SK-N-SH treated with all-trans-retinoic acid at 6 μM for 48 hours (cell line): ENCODE measurements around the gene TMBIM6.

Experiments used
- ATAC-seq: fragments of 200-7000 bp; cut with Tn5 transposase; 3 replicates; pipeline ENCODE4 v1.9.1; 2020; ENCODE audit warnings: mild to moderate bottlenecking, moderate library complexity
- ARNTL ChIP-seq: fragments of 450-650 bp; formaldehyde crosslinking; IDR thresholded peaks from 2 replicates; pipeline ENCODE4 v1.5.0; 2020; ENCODE audit warnings: low read depth, mild to moderate bottlenecking, moderate library complexity, borderline replicate concordance
- BACH2 ChIP-seq: fragments of 250-450 bp; sonication (Bioruptor Pico); IDR thresholded peaks from 2 replicates; pipeline ENCODE4 v1.9.0; 2021; ENCODE audit warnings: mild to moderate bottlenecking, borderline replicate concordance
- CSDC2 ChIP-seq: fragments of 250-450 bp; sonication (Bioruptor Pico); IDR thresholded peaks from 2 replicates; pipeline ENCODE4 v1.5.0; 2020; ENCODE audit warnings: mild to moderate bottlenecking, moderate library complexity
- ESRRG ChIP-seq: fragments of 250-450 bp; sonication (Bioruptor Pico); IDR thresholded peaks from 2 replicates; pipeline ENCODE4 v1.6.1; 2021; ENCODE audit warnings: mild to moderate bottlenecking
- ISL1 ChIP-seq: fragments of 250-450 bp; sonication (Bioruptor Pico); IDR thresholded peaks from 2 replicates; pipeline ENCODE4 v2.1.2; 2022; ENCODE audit warnings: mild to moderate bottlenecking, moderate library complexity
- OSR1 ChIP-seq: fragments of 250-450 bp; sonication (Bioruptor Pico); IDR thresholded peaks from 2 replicates; pipeline ENCODE4 v1.8.0; 2022; ENCODE audit warnings: moderate library complexity, mild to moderate bottlenecking, inconsistent platforms
- PPARA ChIP-seq: fragments of 250-450 bp; sonication (Bioruptor Pico); IDR thresholded peaks from 2 replicates; pipeline ENCODE4 v1.5.0; 2020; ENCODE audit warnings: mild to moderate bottlenecking, borderline replicate concordance
- RARB ChIP-seq: fragments of 250-450 bp; sonication (Bioruptor Pico); IDR thresholded peaks from 2 replicates; pipeline ENCODE4 v1.8.0; 2021; ENCODE audit warnings: mild to moderate bottlenecking, moderate library complexity
- SNAI2 ChIP-seq: fragments of 250-450 bp; sonication (Bioruptor Pico); IDR thresholded peaks from 2 replicates; pipeline ENCODE4 v1.5.0; 2020; ENCODE audit warnings: mild to moderate bottlenecking, moderate library complexity
- TCF4 ChIP-seq: fragments of 250-450 bp; sonication (Bioruptor Pico); IDR thresholded peaks from 2 replicates; pipeline ENCODE4 v1.8.0; 2021; ENCODE audit warnings: mild to moderate bottlenecking, moderate library complexity, borderline replicate concordance
- ZC3H10 ChIP-seq: fragments of 250-450 bp; sonication (Bioruptor Pico); IDR thresholded peaks from 2 replicates; pipeline ENCODE4 v1.5.1; 2021; ENCODE audit warnings: mild to moderate bottlenecking, moderate library complexity
- ZFP3 ChIP-seq: fragments of 250-450 bp; sonication (Bioruptor Pico); IDR thresholded peaks from 2 replicates; pipeline ENCODE4 v1.5.0; 2020; ENCODE audit warnings: mild to moderate bottlenecking, moderate library complexity
- ZFP30 ChIP-seq: fragments of 450-650 bp; formaldehyde crosslinking; IDR thresholded peaks from 2 replicates; pipeline ENCODE4 v1.5.0; 2022; ENCODE audit warnings: mild to moderate bottlenecking, moderate library complexity
- ZNF565 ChIP-seq: fragments of 450-650 bp; formaldehyde crosslinking; conservative IDR thresholded peaks from 2 replicates; pipeline ENCODE4 v1.5.0; 2020; ENCODE audit warnings: low read depth, mild to moderate bottlenecking, moderate library complexity
- ZNF70 ChIP-seq: fragments of 450-650 bp; formaldehyde crosslinking; IDR thresholded peaks from 2 replicates; pipeline ENCODE4 v1.5.0; 2020; ENCODE audit warnings: mild to moderate bottlenecking, moderate library complexity
- ZNF8 ChIP-seq: fragments of 450-650 bp; formaldehyde crosslinking; IDR thresholded peaks from 2 replicates; pipeline ENCODE4 v1.5.0; 2020; ENCODE audit warnings: mild to moderate bottlenecking, moderate library complexity
- TF ChIP-seq, protein P1 (sequence below): fragments of 250-450 bp; sonication (Bioruptor Pico); IDR thresholded peaks from 2 replicates; pipeline ENCODE4 v1.8.0; 2020; ENCODE audit warnings: mild to moderate bottlenecking, moderate library complexity, borderline replicate concordance
- TF ChIP-seq, protein P2 (sequence below): fragments of 250-450 bp; sonication (Bioruptor Pico); IDR thresholded peaks from 2 replicates; pipeline ENCODE4 v1.5.0; 2020; ENCODE audit warnings: mild to moderate bottlenecking, moderate library complexity
- TF ChIP-seq, protein P3 (sequence below): fragments of 250-450 bp; sonication (Bioruptor Pico); IDR thresholded peaks from 2 replicates; pipeline ENCODE4 v1.5.1; 2020; ENCODE audit warnings: low read depth, mild to moderate bottlenecking, moderate library complexity
- TF ChIP-seq, protein P4 (sequence below): fragments of 250-450 bp; sonication (Bioruptor Pico); IDR thresholded peaks from 2 replicates; pipeline ENCODE4 v1.8.0; 2021; ENCODE audit warnings: low read depth, mild to moderate bottlenecking, moderate library complexity, borderline replicate concordance
- TF ChIP-seq, protein P5 (sequence below): fragments of 250-450 bp; sonication (Bioruptor Pico); IDR thresholded peaks from 2 replicates; pipeline ENCODE4 v1.5.1; 2021; ENCODE audit warnings: mild to moderate bottlenecking, moderate library complexity

The TMBIM6 gene

DNA sequence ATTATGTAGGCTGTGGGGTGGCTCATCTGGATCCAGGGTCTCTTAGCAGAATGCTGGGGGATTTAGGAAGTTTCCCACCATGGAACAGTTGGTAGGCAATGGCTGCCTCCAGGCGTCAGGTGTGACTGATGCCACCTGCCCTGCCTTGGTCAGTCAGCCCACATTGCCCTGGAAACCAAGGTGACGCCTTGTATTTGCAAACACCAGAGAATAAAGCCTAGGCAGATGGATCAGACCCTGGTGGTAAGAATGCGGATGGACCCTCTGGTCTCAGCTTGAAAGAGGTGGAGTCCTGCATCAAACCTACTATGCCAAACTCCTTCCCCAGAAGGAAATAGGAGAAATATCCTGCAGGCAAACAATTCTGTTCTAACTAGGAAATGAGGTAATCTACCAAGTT, 48.6 kb downstream of the TMBIM6 start:
- TF ChIP-seq OSR1: no peak
- TF ChIP-seq ZNF565 (CRISPR knock-in tag): no peak
- TF ChIP-seq ESRRG (CRISPR knock-in tag): no peak
- TF ChIP-seq ZFP30 (CRISPR knock-in tag): no peak
- TF ChIP-seq SNAI2 (CRISPR knock-in tag): no peak
- no peak for TF ChIP-seq ARNTL (CRISPR knock-in tag)
- TF ChIP-seq, protein P1, sequence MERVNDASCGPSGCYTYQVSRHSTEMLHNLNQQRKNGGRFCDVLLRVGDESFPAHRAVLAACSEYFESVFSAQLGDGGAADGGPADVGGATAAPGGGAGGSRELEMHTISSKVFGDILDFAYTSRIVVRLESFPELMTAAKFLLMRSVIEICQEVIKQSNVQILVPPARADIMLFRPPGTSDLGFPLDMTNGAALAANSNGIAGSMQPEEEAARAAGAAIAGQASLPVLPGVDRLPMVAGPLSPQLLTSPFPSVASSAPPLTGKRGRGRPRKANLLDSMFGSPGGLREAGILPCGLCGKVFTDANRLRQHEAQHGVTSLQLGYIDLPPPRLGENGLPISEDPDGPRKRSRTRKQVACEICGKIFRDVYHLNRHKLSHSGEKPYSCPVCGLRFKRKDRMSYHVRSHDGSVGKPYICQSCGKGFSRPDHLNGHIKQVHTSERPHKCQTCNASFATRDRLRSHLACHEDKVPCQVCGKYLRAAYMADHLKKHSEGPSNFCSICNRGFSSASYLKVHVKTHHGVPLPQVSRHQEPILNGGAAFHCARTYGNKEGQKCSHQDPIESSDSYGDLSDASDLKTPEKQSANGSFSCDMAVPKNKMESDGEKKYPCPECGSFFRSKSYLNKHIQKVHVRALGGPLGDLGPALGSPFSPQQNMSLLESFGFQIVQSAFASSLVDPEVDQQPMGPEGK (CRISPR knock-in tag): no peak
- no peak for TF ChIP-seq ZFP3
- TF ChIP-seq PPARA (CRISPR knock-in tag): no peak
- no peak for TF ChIP-seq BACH2
- TF ChIP-seq, protein P2, sequence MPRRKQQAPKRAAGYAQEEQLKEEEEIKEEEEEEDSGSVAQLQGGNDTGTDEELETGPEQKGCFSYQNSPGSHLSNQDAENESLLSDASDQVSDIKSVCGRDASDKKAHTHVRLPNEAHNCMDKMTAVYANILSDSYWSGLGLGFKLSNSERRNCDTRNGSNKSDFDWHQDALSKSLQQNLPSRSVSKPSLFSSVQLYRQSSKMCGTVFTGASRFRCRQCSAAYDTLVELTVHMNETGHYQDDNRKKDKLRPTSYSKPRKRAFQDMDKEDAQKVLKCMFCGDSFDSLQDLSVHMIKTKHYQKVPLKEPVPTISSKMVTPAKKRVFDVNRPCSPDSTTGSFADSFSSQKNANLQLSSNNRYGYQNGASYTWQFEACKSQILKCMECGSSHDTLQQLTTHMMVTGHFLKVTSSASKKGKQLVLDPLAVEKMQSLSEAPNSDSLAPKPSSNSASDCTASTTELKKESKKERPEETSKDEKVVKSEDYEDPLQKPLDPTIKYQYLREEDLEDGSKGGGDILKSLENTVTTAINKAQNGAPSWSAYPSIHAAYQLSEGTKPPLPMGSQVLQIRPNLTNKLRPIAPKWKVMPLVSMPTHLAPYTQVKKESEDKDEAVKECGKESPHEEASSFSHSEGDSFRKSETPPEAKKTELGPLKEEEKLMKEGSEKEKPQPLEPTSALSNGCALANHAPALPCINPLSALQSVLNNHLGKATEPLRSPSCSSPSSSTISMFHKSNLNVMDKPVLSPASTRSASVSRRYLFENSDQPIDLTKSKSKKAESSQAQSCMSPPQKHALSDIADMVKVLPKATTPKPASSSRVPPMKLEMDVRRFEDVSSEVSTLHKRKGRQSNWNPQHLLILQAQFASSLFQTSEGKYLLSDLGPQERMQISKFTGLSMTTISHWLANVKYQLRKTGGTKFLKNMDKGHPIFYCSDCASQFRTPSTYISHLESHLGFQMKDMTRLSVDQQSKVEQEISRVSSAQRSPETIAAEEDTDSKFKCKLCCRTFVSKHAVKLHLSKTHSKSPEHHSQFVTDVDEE (CRISPR knock-in tag): no peak
- TF ChIP-seq, protein P3, sequence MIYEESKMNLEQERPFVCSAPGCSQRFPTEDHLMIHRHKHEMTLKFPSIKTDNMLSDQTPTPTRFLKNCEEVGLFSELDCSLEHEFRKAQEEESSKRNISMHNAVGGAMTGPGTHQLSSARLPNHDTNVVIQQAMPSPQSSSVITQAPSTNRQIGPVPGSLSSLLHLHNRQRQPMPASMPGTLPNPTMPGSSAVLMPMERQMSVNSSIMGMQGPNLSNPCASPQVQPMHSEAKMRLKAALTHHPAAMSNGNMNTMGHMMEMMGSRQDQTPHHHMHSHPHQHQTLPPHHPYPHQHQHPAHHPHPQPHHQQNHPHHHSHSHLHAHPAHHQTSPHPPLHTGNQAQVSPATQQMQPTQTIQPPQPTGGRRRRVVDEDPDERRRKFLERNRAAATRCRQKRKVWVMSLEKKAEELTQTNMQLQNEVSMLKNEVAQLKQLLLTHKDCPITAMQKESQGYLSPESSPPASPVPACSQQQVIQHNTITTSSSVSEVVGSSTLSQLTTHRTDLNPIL (CRISPR knock-in tag): no peak
- TF ChIP-seq ISL1 (CRISPR knock-in tag): no peak
- TF ChIP-seq ZC3H10 (CRISPR knock-in tag): no peak
- TF ChIP-seq, protein P4, sequence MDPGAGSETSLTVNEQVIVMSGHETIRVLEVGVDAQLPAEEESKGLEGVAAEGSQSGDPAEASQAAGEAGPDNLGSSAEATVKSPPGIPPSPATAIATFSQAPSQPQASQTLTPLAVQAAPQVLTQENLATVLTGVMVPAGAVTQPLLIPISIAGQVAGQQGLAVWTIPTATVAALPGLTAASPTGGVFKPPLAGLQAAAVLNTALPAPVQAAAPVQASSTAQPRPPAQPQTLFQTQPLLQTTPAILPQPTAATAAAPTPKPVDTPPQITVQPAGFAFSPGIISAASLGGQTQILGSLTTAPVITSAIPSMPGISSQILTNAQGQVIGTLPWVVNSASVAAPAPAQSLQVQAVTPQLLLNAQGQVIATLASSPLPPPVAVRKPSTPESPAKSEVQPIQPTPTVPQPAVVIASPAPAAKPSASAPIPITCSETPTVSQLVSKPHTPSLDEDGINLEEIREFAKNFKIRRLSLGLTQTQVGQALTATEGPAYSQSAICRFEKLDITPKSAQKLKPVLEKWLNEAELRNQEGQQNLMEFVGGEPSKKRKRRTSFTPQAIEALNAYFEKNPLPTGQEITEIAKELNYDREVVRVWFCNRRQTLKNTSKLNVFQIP: no peak
- no peak for TF ChIP-seq CSDC2 (CRISPR knock-in tag)
- TF ChIP-seq TCF4: no peak
- TF ChIP-seq ZNF70 (CRISPR knock-in tag): no peak
- no peak for TF ChIP-seq RARB (CRISPR knock-in tag)
- no peak for ATAC-seq

DNA sequence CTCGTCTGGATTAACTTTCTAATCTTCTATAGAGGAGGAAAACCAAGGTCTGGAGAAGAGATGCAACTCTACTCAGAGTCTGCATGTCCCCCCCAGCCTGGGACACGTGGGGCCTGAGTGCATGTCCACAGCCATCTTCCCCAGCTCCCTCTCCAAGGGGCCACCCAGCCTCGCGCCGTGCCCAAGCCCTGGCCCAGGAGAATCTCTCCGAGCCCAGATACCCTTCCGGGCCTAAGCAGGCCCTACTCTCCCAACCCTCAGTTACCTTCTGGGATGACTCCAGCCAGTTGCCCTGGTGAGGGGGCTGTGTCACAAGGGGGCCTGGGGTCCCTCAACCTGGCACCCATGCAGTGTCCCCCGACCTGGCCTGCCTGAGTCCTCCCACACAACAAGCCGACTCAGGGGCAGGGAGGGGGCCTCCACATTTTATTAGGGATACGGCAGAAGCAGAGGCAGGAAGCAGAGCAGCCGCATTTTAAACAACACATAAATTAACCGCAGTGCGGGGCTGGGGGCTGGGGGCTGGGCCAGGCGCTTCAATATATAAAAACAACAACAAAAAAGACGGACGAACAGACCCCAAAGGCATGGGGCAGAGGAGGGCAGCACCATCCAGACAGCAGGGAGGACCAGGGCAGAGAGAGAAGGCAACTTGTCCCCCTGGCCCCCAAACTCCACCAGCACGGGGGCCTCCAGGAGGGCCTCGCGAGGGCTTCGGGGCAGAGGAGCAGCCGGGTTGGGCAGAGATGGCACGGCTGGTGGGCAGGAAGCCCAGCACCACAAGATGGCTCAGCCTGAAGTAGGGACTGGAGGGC, 49.6 kb downstream of the TMBIM6 start:
- no peak for ATAC-seq
- TF ChIP-seq PPARA (CRISPR knock-in tag) (no peak), ESRRG (CRISPR knock-in tag) (no peak), ZNF8 (CRISPR knock-in tag) (no peak), ZNF565 (CRISPR knock-in tag) (no peak), BACH2 (no peak), ZC3H10 (CRISPR knock-in tag) (no peak)
- TF ChIP-seq, protein P1 (CRISPR knock-in tag): no peak
- TF ChIP-seq, protein P5, sequence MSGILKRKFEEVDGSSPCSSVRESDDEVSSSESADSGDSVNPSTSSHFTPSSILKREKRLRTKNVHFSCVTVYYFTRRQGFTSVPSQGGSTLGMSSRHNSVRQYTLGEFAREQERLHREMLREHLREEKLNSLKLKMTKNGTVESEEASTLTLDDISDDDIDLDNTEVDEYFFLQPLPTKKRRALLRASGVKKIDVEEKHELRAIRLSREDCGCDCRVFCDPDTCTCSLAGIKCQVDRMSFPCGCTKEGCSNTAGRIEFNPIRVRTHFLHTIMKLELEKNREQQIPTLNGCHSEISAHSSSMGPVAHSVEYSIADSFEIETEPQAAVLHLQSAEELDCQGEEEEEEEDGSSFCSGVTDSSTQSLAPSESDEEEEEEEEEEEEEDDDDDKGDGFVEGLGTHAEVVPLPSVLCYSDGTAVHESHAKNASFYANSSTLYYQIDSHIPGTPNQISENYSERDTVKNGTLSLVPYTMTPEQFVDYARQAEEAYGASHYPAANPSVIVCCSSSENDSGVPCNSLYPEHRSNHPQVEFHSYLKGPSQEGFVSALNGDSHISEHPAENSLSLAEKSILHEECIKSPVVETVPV (CRISPR knock-in tag): no peak
- TF ChIP-seq, all 23 proteins: peak for 0
